ENCODE measurements around the gene PTPRN2. TPM values are rescaled to one million over a fixed set of nuclear protein-coding genes. Genes with fewer than 3 reads are reported as not detected.
"Not testable (repeated sequence)": the region's sequence is repeated elsewhere in the genome, so short reads cannot be mapped to it uniquely, and the experiment has no call there.

PTPRN2 gene
- total RNA-seq, 1 experiment from 2014 or later, result 1.2 TPM

DNA sequence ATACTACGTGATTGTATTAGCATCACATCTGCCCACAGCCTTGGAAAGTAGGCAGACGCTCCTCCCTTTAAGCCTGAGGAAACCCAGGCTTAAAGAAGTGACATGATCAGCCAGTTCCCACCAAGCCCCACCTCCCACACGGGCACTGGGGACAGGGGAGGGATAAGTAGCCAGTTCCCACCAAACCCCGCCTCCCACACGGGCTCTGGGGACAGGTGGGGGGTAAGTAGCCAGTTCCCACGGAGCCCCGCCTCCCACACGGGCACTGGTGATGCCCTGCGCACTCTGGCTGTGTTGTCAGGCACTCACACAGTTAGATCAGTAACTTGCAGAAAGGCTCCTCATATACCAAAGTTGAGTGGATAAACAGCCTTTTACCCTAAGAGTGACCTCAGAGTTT is 606.8 kb downstream of the PTPRN2 start:
- no peak overlapping the region for H3K27ac ChIP-seq
- no peak for DNase-seq (ENCODE audit: low read depth in 1 of 2, low spot score in 2 of 2)
- H3K4me3 ChIP-seq, result no peak overlapping the region
- H3K27me3 ChIP-seq (replicated peaks), result no peaks in the 10 kb centered on the region
- no peaks in the 10 kb centered on the region for H3K36me3 ChIP-seq
- H3K9me3 ChIP-seq (replicated peaks), result peaks cover 14% of the 10 kb centered on the region; the same call in 1 of the 2 replicates
- H3K4me1 ChIP-seq (replicated peaks), result no peaks in the 10 kb centered on the region

- not testable (repeated sequence) for DNase-seq (ENCODE audit: low read depth in 1 of 2, low spot score in 2 of 2); H3K27ac ChIP-seq; H3K4me1 ChIP-seq (replicated peaks); H3K4me3 ChIP-seq; H3K27me3 ChIP-seq (replicated peaks); H3K36me3 ChIP-seq
- peaks cover 14% of the 10 kb centered on the region; the same call in 1 of the 2 replicates for H3K9me3 ChIP-seq (replicated peaks)
Observed at GRCh38 chr7:157980341-157980731, 607.3 kb downstream of the PTPRN2 start.

- H3K27me3 ChIP-seq (replicated peaks), result no peaks in the 10 kb centered on the region
- no peak overlapping the region for H3K27ac ChIP-seq
- H3K36me3 ChIP-seq, result no peaks in the 10 kb centered on the region
- H3K9me3 ChIP-seq (replicated peaks), result peaks cover 11% of the 10 kb centered on the region; the same call in 1 of the 2 replicates
- DNase-seq (ENCODE audit: low read depth in 1 of 2, low spot score in 2 of 2), result no peak
- no peaks in the 10 kb centered on the region for H3K4me1 ChIP-seq (replicated peaks)
- no peak overlapping the region for H3K4me3 ChIP-seq
Observed at GRCh38 chr7:157979636-157980340, 607.8 kb downstream of the PTPRN2 start.

GRCh38 chr7:157978766-157979165 is 608.9 kb downstream of the PTPRN2 start:
- no peaks in the 10 kb centered on the region for H3K36me3 ChIP-seq
- peaks cover 10% of the 10 kb centered on the region; the same call in 1 of the 2 replicates for H3K9me3 ChIP-seq (replicated peaks)
- no peak for DNase-seq (ENCODE audit: low read depth in 1 of 2, low spot score in 2 of 2)
- no peak overlapping the region for H3K4me3 ChIP-seq
- H3K27me3 ChIP-seq (replicated peaks), result no peaks in the 10 kb centered on the region
- no peaks in the 10 kb centered on the region for H3K4me1 ChIP-seq (replicated peaks)
- no peak overlapping the region for H3K27ac ChIP-seq

- no peak overlapping the region for H3K27ac ChIP-seq
- peaks cover 7% of the 10 kb centered on the region for H3K9me3 ChIP-seq (replicated peaks)
Observed at GRCh38 chr7:157977717-157978496, 609.7 kb downstream of the PTPRN2 start.

DNA sequence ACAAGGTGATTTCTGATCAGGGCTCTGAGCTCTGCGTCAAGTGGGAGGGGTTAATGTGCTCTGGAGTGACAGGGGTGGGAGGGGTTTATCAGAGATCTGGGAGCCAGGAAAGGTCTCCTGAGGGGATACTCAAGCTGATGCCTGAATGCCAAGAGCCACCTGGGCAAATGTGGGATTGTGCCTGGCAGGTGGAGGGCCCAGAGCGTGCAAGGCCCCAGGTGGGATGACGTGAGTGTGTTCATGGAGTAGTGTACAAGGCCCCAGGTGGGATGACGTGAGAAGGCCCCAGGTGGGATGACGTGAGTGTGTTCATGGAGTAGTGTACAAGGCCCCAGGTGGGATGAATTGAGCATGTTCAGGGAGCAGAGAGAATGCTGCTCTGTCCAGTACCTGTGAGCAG is 610.3 kb downstream of the PTPRN2 start:
- no peaks in the 10 kb centered on the region for H3K36me3 ChIP-seq
- peaks cover 7% of the 10 kb centered on the region for H3K9me3 ChIP-seq (replicated peaks)
- H3K27ac ChIP-seq, result no peak overlapping the region
- no peaks in the 10 kb centered on the region for H3K27me3 ChIP-seq (replicated peaks)
- no peaks in the 10 kb centered on the region for H3K4me1 ChIP-seq (replicated peaks)
- H3K4me3 ChIP-seq, result no peak overlapping the region
- DNase-seq (ENCODE audit: low read depth in 1 of 2, low spot score in 2 of 2), result no peak

More at GRCh38 chr7:157977717-157978496, 609.7 kb downstream of the PTPRN2 start:
- Histone ChIP-seq H3K4me3 (no peak overlapping the region), H3K27me3 (replicated peaks) (no peaks in the 10 kb centered on the region), H3K36me3 (no peaks in the 10 kb centered on the region), H3K4me1 (replicated peaks) (no peaks in the 10 kb centered on the region)
- DNase-seq (ENCODE audit: low read depth in 1 of 2, low spot score in 2 of 2), result no peak

- Histone ChIP-seq H3K27ac (no peak overlapping the region), H3K4me3 (no peak overlapping the region), H3K36me3 (no peaks in the 10 kb centered on the region), H3K4me1 (replicated peaks) (no peaks in the 10 kb centered on the region), H3K27me3 (replicated peaks) (no peaks in the 10 kb centered on the region), H3K9me3 (replicated peaks) (peaks cover 7% of the 10 kb centered on the region)
- DNase-seq (ENCODE audit: low read depth in 1 of 2, low spot score in 2 of 2), result no peak
Observed at GRCh38 chr7:157976406-157976805, 611.2 kb downstream of the PTPRN2 start.

DNA sequence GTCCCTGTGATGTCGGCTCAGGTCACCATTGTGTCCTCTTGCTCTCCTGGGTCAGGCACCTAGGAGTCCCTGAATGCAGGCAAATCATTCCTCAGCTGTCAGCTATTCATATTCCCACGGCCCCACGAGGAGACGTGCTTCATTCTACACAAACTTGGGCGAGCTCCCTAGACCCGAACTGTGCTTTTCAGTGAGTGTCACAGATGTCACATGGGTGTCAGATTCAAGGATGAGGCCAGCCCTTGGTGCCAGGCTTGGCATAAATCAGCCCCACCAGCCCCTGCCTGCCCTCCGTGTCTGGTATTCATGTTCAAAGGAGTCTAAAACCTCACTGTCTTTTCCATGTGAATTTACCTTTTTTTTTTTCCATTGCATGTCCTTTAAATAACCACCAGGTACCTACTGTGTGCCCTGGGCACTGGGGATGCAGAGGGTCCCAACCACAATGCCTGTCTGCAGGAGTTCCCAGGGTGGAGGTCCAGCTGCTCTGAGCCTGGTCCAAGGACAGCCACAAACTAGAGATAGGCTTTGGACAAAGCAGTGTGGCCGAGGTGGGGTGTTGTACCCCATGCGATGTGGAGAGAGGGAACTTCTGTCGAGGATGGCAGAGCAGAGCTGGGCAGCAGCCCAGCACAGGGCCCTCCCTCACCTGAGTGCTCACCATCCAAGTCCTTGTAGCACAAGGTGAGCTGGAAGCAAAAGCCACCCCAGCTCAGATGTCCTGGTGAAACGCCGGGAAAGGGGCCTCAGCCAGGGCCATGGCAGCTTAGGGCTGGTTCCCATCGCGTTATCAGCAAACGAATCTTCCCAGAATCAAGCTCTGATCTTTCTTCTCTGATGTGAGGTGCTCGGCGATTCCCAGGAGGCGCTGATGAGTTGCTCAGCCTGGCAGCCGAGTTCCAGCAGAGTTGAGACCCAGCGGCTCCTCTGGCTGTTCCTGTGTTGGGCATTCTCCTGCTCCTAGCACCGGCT is 611.9 kb downstream of the PTPRN2 start:
- H3K27ac ChIP-seq, result no peak overlapping the region
- H3K36me3 ChIP-seq, result no peaks in the 10 kb centered on the region
- H3K9me3 ChIP-seq (replicated peaks), result peaks cover 7% of the 10 kb centered on the region
- no peak for DNase-seq (ENCODE audit: low read depth in 1 of 2, low spot score in 2 of 2)
- no peaks in the 10 kb centered on the region for H3K4me1 ChIP-seq (replicated peaks)
- H3K27me3 ChIP-seq (replicated peaks), result no peaks in the 10 kb centered on the region
- H3K4me3 ChIP-seq, result no peak overlapping the region

DNA sequence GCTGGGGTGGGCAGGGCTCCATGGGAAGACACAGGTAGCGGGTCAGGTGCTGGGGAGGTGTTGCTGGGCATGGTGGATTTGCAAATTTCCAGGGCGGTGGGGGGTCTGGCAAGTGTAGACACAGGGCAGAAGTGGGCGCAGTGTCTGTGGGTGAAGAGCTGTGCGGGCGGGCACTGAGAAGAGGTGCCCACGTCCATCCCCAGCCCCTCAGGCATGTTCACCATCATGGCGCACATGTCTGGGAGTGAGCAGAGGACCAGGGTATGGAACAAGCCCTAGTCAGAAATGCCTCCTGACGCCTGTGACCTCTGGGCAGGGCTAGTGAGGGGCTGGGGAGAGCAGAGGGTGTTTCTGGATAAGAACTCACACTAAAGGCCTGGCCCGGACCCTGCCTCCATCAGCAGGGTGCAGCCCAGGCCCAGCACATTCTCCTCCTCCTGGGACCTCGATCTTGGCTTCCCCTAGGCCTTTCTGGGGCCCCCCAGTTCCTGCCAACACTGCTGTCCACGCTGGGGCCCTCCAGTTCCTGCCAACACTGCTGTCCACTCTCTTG is 612.9 kb downstream of the PTPRN2 start:
- no peaks in the 10 kb centered on the region for H3K27me3 ChIP-seq (replicated peaks)
- H3K27ac ChIP-seq, result no peak overlapping the region
- H3K4me3 ChIP-seq, result no peak overlapping the region
- H3K9me3 ChIP-seq (replicated peaks), result peaks cover 4% of the 10 kb centered on the region
- no peaks in the 10 kb centered on the region for H3K36me3 ChIP-seq
- H3K4me1 ChIP-seq (replicated peaks), result no peaks in the 10 kb centered on the region
- no peak for DNase-seq (ENCODE audit: low read depth in 1 of 2, low spot score in 2 of 2)

DNA sequence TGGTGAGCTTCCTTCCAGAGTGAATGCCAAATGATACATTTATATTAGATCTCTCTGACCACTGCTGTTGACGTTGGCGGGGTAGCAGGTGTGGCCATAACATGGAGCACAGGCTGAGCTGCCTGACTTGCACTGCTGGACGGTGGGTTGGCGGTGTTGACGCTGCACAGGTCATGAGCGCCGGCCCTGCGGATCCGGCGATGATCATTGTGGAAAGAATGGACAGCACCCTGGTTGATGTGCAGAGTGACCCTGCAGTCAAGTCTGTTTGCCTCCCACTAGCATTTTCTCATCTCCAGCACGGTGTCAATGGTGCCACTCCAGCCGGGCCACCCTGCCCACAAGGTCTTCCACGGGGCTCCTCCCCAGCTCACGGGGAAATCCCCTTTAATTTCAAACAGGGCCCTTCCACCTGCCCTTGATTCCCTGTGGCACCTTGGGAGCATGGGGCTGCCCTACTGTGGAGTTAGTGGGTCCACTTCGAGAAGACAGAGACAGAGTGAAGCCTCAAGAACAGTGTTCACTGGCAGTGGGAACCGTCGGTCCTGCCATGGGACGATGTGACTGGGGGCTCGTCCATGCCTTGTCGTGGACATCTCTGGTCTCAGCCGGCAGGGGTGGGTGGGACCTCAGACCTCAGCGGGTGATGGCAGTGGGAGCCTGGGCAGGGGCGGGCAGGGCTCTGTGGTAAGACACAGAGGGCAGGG is 613.5 kb downstream of the PTPRN2 start:
- H3K27me3 ChIP-seq (replicated peaks), result no peaks in the 10 kb centered on the region
- no peaks in the 10 kb centered on the region for H3K36me3 ChIP-seq
- H3K27ac ChIP-seq, result no peak overlapping the region
- H3K9me3 ChIP-seq (replicated peaks), result no peaks in the 10 kb centered on the region; the same call in none of the 2 replicates
- H3K4me3 ChIP-seq, result no peak overlapping the region
- no peak for DNase-seq (ENCODE audit: low read depth in 1 of 2, low spot score in 2 of 2)
- no peaks in the 10 kb centered on the region for H3K4me1 ChIP-seq (replicated peaks)

DNA sequence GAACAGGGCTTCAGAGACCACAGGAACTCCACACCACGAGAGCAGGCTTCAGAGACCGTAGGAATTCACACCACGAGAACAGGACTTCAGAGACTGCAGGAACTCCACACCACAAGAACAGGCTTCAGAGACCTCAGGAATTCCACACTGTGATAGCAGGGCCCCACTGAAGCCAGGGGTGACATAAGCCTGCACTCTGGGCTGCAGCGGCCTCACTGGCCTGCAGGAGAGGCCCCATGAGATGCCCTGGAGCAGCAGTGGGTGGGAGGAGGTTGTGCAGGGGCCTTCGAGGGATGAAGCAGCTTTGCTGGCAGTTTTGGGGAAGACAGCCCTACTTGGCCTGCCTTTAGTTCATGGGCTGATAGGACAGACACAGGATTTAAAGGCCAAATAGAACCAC is 614.7 kb downstream of the PTPRN2 start:
- Histone ChIP-seq H3K27me3 (replicated peaks) (no peaks in the 10 kb centered on the region), H3K4me1 (replicated peaks) (no peaks in the 10 kb centered on the region), H3K36me3 (no peaks in the 10 kb centered on the region), H3K27ac (no peak overlapping the region), H3K9me3 (replicated peaks) (no peaks in the 10 kb centered on the region; the same call in none of the 2 replicates), H3K4me3 (no peak overlapping the region)
- no peak for DNase-seq (ENCODE audit: low read depth in 1 of 2, low spot score in 2 of 2)

- Histone ChIP-seq H3K27ac (no peak overlapping the region), H3K9me3 (replicated peaks) (no peaks in the 10 kb centered on the region; the same call in none of the 2 replicates), H3K36me3 (no peaks in the 10 kb centered on the region), H3K4me3 (no peak overlapping the region), H3K27me3 (replicated peaks) (no peaks in the 10 kb centered on the region), H3K4me1 (replicated peaks) (no peaks in the 10 kb centered on the region)
- no peak for DNase-seq (ENCODE audit: low read depth in 1 of 2, low spot score in 2 of 2)
Observed at GRCh38 chr7:157971501-157971900, 616.1 kb downstream of the PTPRN2 start.

DNA sequence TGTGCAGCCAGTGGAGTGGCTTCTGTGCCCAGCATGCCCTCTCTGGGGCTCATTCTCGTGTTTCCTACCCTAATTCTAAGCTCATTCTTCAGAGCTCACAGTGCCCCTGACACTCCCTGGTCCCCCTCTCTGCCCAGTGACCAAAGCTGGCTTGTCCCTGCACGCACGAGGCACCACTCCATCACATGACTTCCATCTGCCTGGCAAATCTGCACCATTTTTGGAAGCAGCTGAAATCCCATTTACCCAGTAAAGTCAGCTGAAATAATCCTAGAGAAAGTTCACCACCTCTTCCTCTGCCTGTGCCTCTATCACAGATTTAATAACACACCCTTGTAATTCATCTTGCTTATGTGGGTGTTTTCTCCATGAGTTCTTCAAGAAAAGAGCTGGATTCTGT is 616.9 kb downstream of the PTPRN2 start:
- Histone ChIP-seq H3K9me3 (replicated peaks) (no peaks in the 10 kb centered on the region; the same call in none of the 2 replicates), H3K36me3 (no peaks in the 10 kb centered on the region), H3K4me3 (no peak overlapping the region), H3K27ac (no peak overlapping the region), H3K27me3 (replicated peaks) (no peaks in the 10 kb centered on the region), H3K4me1 (replicated peaks) (no peaks in the 10 kb centered on the region)
- no peak for DNase-seq (ENCODE audit: low read depth in 1 of 2, low spot score in 2 of 2)
